Upper lobe of right lung (tissue), 1 donor: ENCODE measurements around the gene CLSTN2. TPM values are rescaled to one million over a fixed set of nuclear protein-coding genes. Genes with fewer than 3 reads are reported as not detected.

Experiments
- ATAC-seq: fragments of 200-7000 bp; cut with Tn5 transposase; one replicate; pipeline ENCODE4 v1.9.1; 2020; ENCODE audit warnings: mild to moderate bottlenecking, moderate library complexity
- DNase-seq: peaks from one replicate; pipeline ENCODE4 v3.0.0-alpha.2; 2020
- H3K27ac ChIP-seq: fragments of 200-600 bp; one replicate; pipeline ENCODE4 v1.8.0; 2022
- H3K27me3 ChIP-seq: fragments of 200-600 bp; one replicate; pipeline ENCODE4 v1.8.0; 2022; ENCODE audit warnings: mild to moderate bottlenecking
- H3K36me3 ChIP-seq: fragments of 200-600 bp; one replicate; pipeline ENCODE4 v1.8.0; 2022
- H3K4me1 ChIP-seq: fragments of 200-600 bp; one replicate; pipeline ENCODE4 v1.8.0; 2022
- H3K4me3 ChIP-seq: fragments of 200-600 bp; one replicate; pipeline ENCODE4 v1.8.0; 2022; ENCODE audit warnings: mild to moderate bottlenecking
- H3K9me3 ChIP-seq: fragments of 200-600 bp; one replicate; pipeline ENCODE4 v1.8.0; 2022
- intact Hi-C: fragments of 100-400 bp; cut with DNase I; formaldehyde crosslinking; loops from one replicate; pipeline ENCODE4 v1.11.0; 2022
- total RNA-seq: library from RNA; stranded (reverse); fragmentation: NEBNext Ultra II Directional; extraction: Animal tissue kit (Norgen Biotek cat#: 25700); gene quantifications from one replicate; pipeline ENCODE4 v1.2.1, GENCODE V29; 2021
- TF ChIP-seq, protein P1 (sequence below): fragments of 200-600 bp; IDR thresholded peaks from one replicate; pipeline ENCODE4 v1.8.0; 2022; ENCODE audit warnings: antibody characterized with exemption
- donor health status: DM: no; HTN: yes; CAD: no; lungs with severe emphysema.

Gene CLSTN2
- total RNA-seq, 1 donor from 2014 or later, result 3.0 TPM

- Histone ChIP-seq H3K4me3 (no peak overlapping the region), H3K27me3 (no peaks in the 10 kb centered on the region), H3K27ac (no peak overlapping the region), H3K36me3 (no peaks in the 10 kb centered on the region), H3K9me3 (no peaks in the 10 kb centered on the region), H3K4me1 (no peaks in the 10 kb centered on the region)
- ATAC-seq, result no peak
- DNase-seq, result no peak
- intact Hi-C loops, result no loop called here
- TF ChIP-seq, protein P1, sequence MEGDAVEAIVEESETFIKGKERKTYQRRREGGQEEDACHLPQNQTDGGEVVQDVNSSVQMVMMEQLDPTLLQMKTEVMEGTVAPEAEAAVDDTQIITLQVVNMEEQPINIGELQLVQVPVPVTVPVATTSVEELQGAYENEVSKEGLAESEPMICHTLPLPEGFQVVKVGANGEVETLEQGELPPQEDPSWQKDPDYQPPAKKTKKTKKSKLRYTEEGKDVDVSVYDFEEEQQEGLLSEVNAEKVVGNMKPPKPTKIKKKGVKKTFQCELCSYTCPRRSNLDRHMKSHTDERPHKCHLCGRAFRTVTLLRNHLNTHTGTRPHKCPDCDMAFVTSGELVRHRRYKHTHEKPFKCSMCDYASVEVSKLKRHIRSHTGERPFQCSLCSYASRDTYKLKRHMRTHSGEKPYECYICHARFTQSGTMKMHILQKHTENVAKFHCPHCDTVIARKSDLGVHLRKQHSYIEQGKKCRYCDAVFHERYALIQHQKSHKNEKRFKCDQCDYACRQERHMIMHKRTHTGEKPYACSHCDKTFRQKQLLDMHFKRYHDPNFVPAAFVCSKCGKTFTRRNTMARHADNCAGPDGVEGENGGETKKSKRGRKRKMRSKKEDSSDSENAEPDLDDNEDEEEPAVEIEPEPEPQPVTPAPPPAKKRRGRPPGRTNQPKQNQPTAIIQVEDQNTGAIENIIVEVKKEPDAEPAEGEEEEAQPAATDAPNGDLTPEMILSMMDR, result no peak
Measured at GRCh38 chr3:139975594-139976365, 40.8 kb downstream of the CLSTN2 start.

GRCh38 chr3:139978966-139979365 lies 44.0 kb downstream of the CLSTN2 start:
- no peaks in the 10 kb centered on the region for H3K36me3 ChIP-seq
- ATAC-seq (no peak), DNase-seq (no peak)
- no peaks in the 10 kb centered on the region for H3K9me3 ChIP-seq
- no peaks in the 10 kb centered on the region for H3K4me1 ChIP-seq
- H3K27me3 ChIP-seq, result no peaks in the 10 kb centered on the region
- H3K27ac ChIP-seq, result no peak overlapping the region
- no peak overlapping the region for H3K4me3 ChIP-seq
- intact Hi-C loops, result no loop called here
- TF ChIP-seq, protein P1, result no peak

- peaks cover 4% of the 10 kb centered on the region for H3K27me3 ChIP-seq
- DNase-seq (no peak), ATAC-seq (no peak)
- intact Hi-C loops, result no loop called here
- no peak overlapping the region for H3K27ac ChIP-seq
- no peaks in the 10 kb centered on the region for H3K9me3 ChIP-seq
- TF ChIP-seq, protein P1, result no peak
- H3K36me3 ChIP-seq, result no peaks in the 10 kb centered on the region
- no peaks in the 10 kb centered on the region for H3K4me1 ChIP-seq
- no peak overlapping the region for H3K4me3 ChIP-seq
Measured at GRCh38 chr3:139979991-139980390, 45.0 kb downstream of the CLSTN2 start.

DNA sequence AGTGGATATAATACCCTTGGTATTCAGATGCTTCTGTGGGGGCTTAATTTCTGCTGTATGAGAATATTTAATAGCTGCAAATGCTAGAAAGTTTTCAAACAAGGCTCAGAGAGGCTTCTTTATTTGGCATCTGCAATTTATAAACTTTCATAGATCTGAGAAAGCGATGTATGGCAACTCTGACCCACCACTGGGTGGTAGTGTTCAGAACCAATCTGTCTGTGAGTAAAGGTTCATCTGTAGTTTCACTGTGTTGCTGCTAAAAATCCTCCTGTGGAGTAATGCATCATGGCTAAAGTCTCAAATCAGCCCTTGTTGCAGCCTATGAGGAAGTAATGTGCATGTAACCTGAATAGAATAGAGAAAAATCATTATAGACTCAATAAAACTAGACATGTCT lies 47.4 kb downstream of the CLSTN2 start:
- ATAC-seq, result no peak
- Histone ChIP-seq H3K4me3 (no peak overlapping the region), H3K4me1 (no peaks in the 10 kb centered on the region), H3K27me3 (peaks cover 4% of the 10 kb centered on the region), H3K9me3 (no peaks in the 10 kb centered on the region), H3K27ac (no peak overlapping the region), H3K36me3 (no peaks in the 10 kb centered on the region)
- intact Hi-C loops, result no loop called here
- no peak for DNase-seq
- TF ChIP-seq, protein P1, result no peak

DNA sequence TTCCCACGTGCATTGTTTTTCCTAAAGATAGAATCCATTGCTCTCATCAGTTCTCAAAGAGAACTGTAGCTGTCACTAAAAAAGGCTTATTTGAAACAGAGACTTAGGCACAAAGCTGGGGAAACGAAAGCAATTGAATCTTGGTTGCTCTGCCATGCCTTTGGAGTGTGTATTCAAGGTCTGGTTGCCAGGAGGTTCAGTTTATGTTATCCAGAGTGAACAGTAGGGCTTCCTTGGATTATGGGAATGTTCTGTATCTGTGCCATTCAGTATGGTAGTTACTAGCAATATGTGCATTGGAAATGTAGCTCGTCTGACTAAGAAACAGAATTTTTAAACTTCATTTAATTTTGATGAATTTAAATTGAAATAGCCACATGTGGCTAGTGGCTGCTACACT lies 50.6 kb downstream of the CLSTN2 start:
- intact Hi-C loops, result no loop called here
- H3K4me1 ChIP-seq, result no peaks in the 10 kb centered on the region
- H3K27ac ChIP-seq, result no peak overlapping the region
- no peak for DNase-seq
- H3K36me3 ChIP-seq, result no peaks in the 10 kb centered on the region
- no peak overlapping the region for H3K4me3 ChIP-seq
- TF ChIP-seq, protein P1, result no peak
- ATAC-seq, result no peak
- no peaks in the 10 kb centered on the region for H3K9me3 ChIP-seq
- peaks cover 4% of the 10 kb centered on the region for H3K27me3 ChIP-seq
